T-helper 1 cell treated with Interleukin-12 subunit alpha and Interleukin-12 subunit beta and Interleukin-4 antibody, amounts not matched to agents 30 μg/mL and 1 μg/mL, for 36 hours (primary cell): ENCODE data around the gene ZNF133.

ENCODE experiments used
- H3K27ac Mint-ChIP-seq: one replicate; pipeline ENCODE4 v1.8.0; 2021; ENCODE audit warnings: mild to moderate bottlenecking, mixed read lengths
- H3K27me3 Mint-ChIP-seq: one replicate; pipeline ENCODE4 v1.8.0; 2021; ENCODE audit warnings: low read depth, mixed read lengths
- H3K36me3 Mint-ChIP-seq: one replicate; pipeline ENCODE4 v1.8.0; 2021; ENCODE audit warnings: low read depth, mixed read lengths
- H3K4me1 Mint-ChIP-seq: one replicate; pipeline ENCODE4 v1.8.0; 2021; ENCODE audit warnings: low read depth, mixed read lengths
- H3K4me3 Mint-ChIP-seq: one replicate; pipeline ENCODE4 v1.8.0; 2021; ENCODE audit warnings: mild to moderate bottlenecking, moderate library complexity, mixed read lengths
- H3K9me3 Mint-ChIP-seq: one replicate; pipeline ENCODE4 v1.8.0; 2021; ENCODE audit warnings: mixed read lengths

Gene ZNF133

GRCh38 chr20:18363708-18364107 is 75.4 kb downstream of the ZNF133 start:
- no peaks in the 10 kb centered on the region for H3K36me3 Mint-ChIP-seq
- no peak overlapping the region for H3K4me3 Mint-ChIP-seq

DNA sequence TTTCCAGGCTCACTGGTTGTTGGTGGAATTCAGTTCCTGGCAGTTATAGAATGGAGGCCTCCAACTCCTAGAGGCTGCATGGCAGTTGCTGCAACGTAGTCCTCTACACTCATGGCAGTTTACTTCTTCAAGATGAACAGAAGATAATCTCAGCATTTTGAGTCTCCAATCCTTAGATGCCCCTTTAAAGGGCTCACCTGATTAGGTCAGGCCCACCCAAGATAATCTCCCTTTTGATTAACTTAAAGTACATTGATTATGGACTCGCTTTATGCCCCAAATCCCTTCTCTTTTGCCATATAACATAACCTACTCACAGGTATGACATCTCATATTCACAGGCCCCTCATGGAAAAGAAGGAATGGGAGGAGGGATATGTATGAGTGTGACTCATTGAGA is 76.4 kb downstream of the ZNF133 start:
- Mint-ChIP-seq H3K36me3 (no peaks in the 10 kb centered on the region), H3K4me3 (no peak overlapping the region), H3K27me3 (no peaks in the 10 kb centered on the region), H3K4me1 (no peaks in the 10 kb centered on the region), H3K9me3 (no peaks in the 10 kb centered on the region), H3K27ac (no peak overlapping the region)

More at GRCh38 chr20:18363708-18364107, 75.4 kb downstream of the ZNF133 start:
- no peaks in the 10 kb centered on the region for H3K9me3 Mint-ChIP-seq
- H3K4me1 Mint-ChIP-seq, result no peaks in the 10 kb centered on the region
- no peaks in the 10 kb centered on the region for H3K27me3 Mint-ChIP-seq
- no peak overlapping the region for H3K27ac Mint-ChIP-seq
